GM12872 (cell line): ENCODE measurements around the gene AFAP1.

Source experiments
- TF ChIP-seq, protein P1 (sequence below): IDR thresholded peaks from 3 replicates; pipeline ENCODE4 v1.5.1; 2011; ENCODE audit warnings: low read depth, mild to moderate bottlenecking, low read length, moderate library complexity; ENCODE audit not compliant: insufficient read depth

AFAP1 gene

GRCh38 chr4:7933651-7934510 lies 5.8 kb downstream of the AFAP1 start:
- TF ChIP-seq, protein P1, sequence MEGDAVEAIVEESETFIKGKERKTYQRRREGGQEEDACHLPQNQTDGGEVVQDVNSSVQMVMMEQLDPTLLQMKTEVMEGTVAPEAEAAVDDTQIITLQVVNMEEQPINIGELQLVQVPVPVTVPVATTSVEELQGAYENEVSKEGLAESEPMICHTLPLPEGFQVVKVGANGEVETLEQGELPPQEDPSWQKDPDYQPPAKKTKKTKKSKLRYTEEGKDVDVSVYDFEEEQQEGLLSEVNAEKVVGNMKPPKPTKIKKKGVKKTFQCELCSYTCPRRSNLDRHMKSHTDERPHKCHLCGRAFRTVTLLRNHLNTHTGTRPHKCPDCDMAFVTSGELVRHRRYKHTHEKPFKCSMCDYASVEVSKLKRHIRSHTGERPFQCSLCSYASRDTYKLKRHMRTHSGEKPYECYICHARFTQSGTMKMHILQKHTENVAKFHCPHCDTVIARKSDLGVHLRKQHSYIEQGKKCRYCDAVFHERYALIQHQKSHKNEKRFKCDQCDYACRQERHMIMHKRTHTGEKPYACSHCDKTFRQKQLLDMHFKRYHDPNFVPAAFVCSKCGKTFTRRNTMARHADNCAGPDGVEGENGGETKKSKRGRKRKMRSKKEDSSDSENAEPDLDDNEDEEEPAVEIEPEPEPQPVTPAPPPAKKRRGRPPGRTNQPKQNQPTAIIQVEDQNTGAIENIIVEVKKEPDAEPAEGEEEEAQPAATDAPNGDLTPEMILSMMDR = no peak

- TF ChIP-seq, protein P1 = no peak
Measured at GRCh38 chr4:7932287-7932686, 7.4 kb downstream of the AFAP1 start.

GRCh38 chr4:7929118-7929951 lies 10.3 kb downstream of the AFAP1 start:
- TF ChIP-seq, protein P1 = no peak

- TF ChIP-seq, protein P1 = no peak
Measured at GRCh38 chr4:7928711-7929110, 10.9 kb downstream of the AFAP1 start.

DNA sequence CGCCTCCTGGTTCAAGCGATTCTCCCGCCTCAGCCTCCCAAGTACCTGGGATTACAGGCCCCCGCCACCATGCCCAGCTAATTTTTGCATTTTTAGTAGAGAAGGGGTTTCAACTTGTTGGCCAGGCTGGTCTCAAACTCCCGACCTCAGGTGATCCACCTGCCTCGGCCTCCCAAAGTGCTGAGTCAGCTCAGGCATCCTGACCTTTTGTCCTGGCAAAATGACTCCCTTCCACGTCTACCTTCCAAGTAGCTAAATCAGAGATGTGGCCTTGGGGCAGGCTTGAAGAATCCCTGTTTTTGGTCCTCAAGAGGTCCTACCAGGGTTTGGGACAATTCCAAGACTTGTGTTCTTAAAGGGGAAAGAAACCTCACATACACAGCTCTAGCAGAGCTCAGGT lies 12.8 kb downstream of the AFAP1 start:
- TF ChIP-seq, protein P1 = no peak

- TF ChIP-seq, protein P1 = no peak
Measured at GRCh38 chr4:7924570-7924969, 15.1 kb downstream of the AFAP1 start.

DNA sequence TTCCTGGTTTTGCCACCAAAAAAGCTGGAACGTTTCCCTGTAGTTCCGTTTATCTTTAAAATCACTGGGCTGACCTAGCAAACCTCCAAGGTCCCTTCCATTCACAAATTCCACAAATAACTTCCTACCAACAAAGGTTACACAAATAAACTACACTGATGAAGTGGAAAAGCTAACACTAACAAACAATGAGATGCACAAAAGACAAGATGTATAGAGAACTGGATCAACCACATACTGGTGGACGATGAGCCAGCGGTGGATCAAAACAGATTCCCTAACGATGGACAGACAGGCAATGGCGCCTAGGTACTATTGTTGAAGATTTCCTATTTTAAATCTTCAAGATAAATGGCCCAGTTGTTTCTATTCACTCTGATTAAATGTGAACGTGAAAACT lies 15.5 kb downstream of the AFAP1 start:
- TF ChIP-seq, protein P1 = no peak
